Measurements from ENCODE around the gene TDRD12.

- no peak for TF ChIP-seq POLR2A (IDR thresholded peaks at IDR 0.05; ENCODE audit: low read length)
- TF ChIP-seq GATA1 (IDR thresholded peaks at IDR 0.05; ENCODE audit: low read depth, low read length): no peak
Observed at GRCh38 chr19:32719611-32720059, at the start of gene TDRD12.
